HG03280 (cell line): ENCODE measurements around the gene HDGFL2.

Experiments
- ATAC-seq: cut with Tn5 transposase; IDR thresholded peaks from one replicate; pipeline ENCODE4 v1.9.1; 2021; ENCODE audit warnings: mild to moderate bottlenecking, moderate library complexity; ENCODE audit not compliant: unreplicated experiment

Gene HDGFL2

DNA sequence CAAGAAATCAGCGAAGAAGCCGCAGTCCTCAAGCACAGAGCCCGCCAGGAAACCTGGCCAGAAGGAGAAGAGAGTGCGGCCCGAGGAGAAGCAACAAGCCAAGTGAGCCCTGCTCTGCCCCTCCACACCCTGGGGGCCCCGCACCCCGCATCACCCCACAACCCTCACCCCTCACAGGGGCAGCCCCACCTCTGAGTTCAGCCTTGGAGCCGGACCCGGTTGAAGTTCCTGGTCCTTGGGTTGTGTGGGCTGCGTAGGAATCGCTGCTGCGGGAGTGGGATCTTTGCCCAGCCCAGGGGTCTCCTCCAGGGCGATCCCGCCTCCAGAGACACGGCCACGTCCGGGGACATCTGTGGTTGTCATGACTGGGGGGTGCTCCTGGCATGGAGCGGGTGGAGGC, 24.2 kb downstream of the HDGFL2 start:
- ATAC-seq, result no peak

DNA sequence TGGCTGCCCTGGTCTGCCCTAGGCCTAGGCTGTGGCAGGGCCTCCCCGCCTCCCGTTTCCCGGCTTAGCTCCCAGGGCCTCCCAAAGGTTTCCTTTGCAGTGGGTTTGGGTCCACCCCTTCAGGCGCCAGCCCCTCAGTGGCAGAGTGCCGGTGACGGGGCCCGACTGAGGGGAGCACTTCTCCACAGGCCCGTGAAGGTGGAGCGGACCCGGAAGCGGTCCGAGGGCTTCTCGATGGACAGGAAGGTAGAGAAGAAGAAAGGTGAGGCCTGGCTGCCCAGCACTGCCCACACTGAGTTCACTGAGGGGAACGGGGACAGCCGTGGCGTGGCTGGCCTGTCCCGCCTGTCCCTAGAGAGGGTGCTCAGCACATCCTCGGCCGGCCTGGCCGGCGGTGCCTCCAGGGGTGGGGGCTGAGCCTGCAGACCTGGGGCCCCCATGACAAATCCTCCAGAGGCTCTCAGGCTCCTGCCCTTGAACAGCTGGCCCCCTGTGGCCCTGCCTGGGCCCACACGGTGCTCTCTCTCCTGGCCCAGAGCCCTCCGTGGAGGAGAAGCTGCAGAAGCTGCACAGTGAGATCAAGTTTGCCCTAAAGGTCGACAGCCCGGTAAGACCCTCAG, 25.8 kb downstream of the HDGFL2 start:
- no peak for ATAC-seq

DNA sequence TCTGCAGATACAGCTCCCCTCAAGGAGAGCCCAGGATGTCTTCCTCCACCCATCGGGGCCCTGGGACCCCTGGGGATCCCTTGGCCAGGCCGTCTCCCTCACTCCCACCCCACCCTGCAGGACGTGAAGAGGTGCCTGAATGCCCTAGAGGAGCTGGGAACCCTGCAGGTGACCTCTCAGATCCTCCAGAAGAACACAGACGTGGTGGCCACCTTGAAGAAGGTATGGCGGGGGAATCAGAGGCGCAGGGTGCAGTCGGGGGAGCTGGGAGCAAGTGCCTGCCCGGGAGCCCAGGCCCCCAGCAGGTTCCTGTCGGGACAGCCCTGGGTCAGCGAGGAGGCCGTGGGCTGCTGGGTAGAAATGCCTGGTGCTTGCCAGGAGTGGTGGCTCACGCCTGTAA, 26.6 kb downstream of the HDGFL2 start:
- ATAC-seq, result no peak

DNA sequence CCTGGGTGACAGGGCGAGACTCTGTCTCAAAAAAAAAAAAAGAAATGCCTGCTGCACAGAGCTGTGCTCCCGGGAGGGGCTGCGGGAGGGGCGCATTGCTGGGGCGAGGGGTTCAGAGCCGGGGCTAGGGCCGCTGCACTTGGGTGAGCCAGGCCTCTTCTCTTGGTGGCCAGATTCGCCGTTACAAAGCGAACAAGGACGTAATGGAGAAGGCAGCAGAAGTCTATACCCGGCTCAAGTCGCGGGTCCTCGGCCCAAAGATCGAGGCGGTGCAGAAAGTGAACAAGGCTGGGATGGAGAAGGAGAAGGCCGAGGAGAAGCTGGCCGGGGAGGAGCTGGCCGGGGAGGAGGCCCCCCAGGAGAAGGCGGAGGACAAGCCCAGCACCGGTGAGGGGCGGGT, 27.2 kb downstream of the HDGFL2 start:
- ATAC-seq, result no peak

DNA sequence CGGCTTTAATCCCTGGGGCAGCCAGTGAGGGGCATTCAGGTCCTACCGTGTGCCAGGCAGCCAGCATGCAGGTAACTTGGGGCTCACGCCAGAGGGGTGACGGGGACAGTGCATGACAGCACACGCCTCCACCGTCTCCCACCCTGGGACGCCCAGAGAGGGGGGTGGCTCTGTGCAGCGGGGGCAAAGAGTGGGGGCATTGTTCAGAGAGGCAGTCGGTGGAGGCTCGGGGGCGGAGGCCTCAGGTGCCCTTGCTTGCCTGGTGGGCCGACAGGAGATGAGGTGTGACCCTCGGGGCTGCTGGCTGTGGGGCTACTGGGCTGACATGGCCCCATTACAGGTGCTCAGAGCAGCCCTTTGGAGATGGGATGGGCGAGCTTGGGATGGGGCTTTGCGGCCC, 27.8 kb downstream of the HDGFL2 start:
- ATAC-seq, result no peak

DNA sequence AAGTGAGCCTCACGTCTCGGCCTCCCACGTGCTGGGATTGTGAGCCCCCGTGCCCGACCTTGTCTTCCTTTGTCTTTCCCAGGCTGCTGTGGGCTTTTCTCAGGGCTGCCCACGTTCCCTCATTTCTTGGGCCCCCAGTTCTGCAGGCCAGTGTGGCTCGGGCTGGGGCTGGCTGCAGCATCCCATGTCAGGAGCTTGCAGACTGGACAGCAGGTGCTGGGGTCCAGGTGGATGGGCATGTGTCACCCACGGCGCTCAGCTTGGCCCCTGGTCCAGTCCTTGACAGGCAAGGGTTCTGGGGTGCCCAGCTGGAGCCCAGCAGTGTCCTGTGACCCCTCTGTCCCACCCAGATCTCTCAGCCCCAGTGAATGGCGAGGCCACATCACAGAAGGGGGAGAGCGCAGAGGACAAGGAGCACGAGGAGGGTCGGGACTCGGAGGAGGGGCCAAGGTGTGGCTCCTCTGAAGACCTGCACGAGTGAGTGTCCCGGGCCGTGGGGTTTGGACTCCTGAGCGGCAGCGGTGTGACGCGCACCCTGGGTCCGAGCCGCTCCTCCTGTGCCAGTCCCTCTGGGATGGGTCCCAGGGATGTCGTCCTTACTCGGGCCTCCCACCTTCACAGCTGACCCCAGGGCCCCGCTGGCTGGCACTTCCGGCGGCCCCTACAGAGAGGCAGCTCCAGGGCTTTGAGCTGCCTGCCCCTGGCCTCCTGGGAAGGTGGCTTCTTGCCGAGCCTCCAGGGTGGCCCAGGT, 28.9 kb downstream of the HDGFL2 start:
- ATAC-seq, result no peak

DNA sequence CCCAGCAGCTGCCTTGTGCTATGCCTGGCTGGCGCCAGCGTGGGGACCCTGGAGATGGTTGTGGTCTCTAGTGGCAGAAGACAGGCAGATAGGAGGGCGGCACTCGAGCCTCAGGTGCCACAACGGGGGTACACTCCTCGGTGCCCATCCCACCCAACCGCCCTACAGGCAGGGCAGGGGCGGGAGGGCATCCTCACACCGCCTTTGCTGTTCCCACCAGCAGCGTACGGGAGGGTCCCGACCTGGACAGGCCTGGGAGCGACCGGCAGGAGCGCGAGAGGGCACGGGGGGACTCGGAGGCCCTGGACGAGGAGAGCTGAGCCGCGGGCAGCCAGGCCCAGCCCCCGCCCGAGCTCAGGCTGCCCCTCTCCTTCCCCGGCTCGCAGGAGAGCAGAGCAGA, 29.6 kb downstream of the HDGFL2 start:
- ATAC-seq, result no peak

DNA sequence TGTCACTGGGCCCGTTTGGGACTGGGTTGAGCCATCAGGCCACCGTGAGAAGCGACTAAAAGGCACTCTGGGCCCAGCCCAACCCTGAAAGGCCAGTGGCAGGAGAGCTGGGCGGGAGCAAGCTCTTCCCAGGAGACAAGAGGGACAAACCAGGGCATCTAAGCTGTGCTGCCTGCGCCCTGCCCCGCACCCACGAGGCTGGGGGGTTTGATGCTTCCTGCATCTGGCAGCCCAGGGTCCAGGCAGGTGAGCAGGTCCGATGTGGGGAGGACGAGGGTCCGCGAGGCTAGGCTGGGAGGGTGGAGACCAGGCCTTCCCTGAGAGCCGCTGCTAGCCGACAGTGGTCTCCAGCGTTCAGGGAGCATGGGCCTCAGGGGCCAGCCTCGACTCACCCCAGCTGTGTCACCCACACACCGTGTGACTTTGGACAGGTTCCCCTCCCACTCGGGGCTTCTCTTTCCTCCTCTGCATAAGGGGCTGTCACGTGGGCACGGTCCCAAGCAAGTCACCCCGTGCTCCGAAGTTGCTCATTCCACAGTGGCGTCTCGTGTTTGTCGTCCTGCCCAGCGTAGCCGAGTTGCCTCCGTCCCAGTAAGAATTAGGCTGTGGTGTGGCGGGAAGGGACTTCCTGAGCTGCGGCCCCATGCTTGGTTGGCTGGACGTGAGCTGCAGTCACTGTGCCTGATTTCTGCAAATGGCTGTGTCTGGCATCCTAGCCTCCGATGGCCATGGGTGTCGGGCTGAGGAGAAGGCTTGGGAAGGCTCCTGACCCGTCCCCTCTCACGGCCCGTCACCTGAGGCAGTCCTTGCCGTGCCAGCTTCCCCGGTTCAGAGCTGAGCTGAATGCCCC, 30.4 kb downstream of the HDGFL2 start:
- ATAC-seq, result no peak

DNA sequence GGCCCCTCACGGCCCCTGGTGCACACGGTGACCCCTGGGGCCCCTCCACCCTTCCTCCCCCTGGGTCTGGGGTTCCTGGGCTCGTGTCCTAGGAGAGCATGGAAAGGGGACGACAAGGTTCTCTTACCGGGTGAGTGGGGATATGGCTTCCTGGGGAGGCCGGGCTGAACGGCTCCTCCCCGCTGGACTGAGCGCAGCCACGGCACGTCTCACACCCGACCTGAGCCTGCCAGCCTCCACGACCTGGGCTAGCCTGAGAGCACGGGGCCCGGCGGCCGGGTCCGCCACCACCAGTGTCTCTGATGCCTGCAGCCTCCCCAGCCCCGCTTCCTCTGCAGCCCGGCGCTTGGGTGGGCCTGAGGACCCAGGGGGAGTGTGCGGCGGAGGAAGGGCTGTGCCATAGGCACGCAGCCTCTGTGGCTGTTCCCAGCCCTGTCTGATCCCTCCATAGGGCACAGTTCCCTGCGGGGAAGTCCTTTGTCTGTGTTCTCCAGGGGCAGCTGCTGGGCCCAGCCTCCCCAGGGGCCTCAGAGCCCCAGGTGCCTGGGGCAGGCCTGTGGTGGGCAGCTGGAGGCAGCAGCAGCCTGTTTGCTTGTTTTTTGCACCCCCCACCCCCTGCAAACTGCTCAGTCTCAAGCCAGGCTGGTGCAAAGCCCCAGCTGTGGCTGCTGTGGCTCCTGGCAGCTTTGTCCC, 31.2 kb downstream of the HDGFL2 start:
- ATAC-seq, result no peak

DNA sequence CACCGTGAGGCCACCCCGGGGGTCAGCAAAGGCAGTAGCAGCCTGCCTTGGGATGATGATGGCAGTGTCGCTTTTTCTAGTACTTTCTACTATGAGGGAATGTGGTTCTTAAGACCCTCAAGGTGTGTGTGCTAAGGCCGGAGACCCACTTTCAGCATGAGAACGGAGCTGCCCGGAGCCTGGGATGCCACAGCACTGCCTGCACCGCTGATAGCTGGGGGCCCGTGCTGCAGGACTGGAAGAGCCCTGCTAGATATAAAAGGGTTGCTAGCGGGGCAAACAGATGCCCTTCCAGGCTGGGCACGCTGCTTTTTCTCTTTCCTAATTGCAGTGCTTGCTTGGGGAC, 31.7 kb downstream of the HDGFL2 start:
- ATAC-seq, result no peak

DNA sequence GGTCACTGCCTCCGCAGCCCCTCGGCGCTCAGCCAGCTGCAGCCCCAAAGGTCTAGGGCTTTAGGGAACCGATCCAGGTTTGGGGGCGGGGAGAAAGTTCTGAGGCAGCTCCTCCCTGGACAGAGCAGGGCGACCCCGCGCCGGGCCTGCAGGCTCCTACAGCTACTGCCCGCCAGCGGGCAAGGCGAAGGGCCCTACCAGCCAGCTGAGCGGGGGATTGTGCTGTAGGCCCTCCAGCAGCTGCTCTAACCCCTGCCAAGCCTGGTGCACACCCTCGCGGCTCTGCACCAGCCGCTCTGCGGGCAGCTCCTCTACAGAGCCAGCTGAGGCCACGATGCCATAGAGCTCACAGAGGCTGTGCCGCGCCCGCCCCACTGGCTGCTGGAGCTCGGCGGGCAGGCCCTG, 32.2 kb downstream of the HDGFL2 start:
- ATAC-seq, result no peak

DNA sequence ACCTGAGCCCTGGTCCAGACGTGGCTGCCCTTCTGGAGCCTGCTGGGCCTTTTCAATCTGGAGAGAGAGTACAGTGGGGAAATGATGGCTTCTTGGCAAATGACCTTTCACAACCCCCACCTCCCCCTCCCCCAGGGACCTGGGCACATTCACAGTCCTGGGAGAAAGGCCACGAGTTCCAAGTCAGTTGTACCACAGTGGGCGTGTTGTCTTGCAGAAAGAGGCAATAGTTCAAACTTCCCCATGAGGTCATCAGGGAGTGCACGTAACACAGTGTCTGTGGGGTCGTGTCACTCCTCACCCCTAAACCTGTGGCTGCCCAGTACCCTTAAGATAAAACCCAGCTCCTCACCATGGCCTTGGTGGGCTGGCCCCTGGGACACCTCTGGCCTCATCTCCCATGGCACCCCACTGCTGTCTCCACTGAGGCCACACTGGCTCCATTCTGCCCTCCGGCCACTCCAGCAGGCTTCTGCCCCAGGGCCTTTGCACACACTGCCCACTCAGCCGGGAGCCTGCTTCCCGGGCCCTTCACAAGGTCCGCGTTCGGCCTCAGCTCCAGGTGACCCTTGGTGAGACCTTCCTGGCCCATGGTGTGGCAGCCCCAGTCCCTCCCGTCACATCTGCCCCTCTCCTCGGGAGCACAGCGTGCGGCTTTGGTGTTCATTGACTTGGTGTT, 32.9 kb downstream of the HDGFL2 start:
- ATAC-seq, result no peak

DNA sequence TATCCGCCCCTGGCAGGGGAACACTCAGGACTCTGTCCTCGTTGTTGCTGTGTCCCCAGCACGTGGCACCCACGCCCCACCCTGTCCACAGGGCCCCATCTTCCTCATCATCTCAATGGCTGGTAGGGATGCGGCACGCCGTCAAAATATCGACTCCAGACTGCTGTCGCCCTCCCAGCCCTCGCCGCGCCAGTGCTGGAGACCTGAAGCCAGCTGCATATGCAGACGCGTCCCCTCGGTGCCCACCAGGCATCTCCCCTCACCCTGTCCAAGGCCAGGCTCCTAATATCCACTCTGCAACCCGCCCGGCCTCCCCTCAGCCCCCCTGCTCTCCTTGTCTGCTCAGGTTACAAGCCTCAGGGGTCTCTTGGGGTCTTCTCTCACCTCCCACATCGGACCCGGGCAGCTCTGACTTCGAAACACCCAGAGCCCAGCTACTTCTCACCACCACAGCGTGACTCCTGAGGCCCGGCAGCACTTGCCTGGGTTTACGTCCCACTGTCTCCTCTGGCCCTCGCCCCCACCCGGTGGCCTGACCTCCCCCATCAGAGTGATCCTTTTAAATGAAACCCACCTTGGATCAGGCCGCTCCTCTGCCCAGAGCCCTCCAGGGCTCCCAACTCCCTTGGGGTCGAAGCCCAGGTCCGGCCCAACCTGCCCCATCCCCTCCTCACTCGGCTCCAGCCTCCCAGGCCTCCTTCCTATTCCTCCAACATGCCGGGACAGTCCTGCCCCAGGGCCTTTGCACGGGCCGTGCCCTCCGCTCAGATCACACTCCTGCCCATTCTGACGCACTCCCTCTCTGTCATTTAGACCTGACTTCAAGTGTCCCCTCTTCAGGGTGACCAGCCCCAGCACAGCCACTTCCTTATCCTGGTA, 33.7 kb downstream of the HDGFL2 start:
- no peak for ATAC-seq

DNA sequence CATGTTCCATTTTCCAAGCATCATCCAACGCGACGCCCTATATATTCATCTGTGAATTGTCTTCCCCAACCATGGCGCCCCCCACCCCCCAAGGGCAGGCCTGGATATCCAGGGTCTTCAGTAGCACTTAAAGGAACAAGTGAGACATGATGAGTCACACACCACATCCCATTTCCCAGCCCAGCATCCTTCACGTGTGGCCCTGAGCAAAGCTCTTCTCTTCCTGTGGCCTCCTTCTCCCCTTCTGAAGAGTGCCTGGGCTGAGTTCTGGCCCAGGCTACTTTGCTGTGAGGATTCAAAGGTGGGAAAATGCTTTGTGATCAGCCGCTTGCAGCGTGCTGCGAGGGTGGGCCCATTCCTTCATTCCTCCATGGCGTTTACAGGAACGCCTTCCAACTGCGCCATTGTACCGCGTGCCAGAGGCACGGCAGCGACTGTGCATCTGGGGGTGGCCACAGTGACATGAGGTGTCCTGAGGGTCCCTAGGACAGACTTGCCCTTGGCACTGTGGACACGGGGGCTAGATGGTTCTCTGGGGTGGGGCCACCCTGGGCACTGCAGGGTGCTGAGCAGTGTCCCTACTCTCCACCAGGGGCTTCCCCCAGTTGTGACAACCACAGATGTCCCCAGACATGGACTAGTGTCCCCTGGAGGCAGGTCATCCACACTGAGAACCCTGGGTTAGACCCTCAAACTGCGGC, 34.5 kb downstream of the HDGFL2 start:
- ATAC-seq, result no peak

DNA sequence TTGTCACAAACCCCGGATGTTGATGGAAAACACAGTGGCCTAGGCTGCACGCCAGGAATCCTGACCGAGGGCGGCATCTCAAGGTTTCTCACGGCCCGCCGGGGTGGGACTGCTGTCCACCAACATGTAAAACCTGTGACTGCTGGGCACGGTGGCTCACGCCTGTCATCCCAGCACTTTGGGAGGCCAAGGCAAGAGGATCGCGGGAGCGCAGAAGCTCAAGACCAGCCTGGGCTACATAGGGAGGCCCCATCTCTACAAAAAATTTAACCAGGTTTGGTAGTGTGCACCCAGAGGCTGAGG, 35.0 kb downstream of the HDGFL2 start:
- ATAC-seq, result no peak

DNA sequence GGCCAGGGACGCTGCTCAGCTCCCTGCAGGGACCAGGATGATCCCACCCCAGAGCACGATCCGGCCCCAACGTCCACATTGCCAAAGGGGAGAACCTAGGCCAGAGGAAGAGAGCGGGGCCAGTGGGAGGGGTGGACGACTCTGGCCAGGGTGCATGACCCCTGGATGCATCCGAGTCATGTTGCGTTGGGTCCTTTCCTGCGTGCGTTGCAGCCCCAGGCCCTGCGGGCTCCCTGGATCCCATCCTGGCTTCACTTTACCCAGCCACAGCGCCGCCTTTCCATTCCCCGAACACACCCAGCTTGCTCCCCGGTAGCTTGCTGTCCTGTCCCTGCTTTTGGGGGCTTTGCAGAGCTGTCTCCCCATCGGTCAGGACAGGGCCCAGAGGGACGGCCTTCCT, 35.7 kb downstream of the HDGFL2 start:
- no peak for ATAC-seq

DNA sequence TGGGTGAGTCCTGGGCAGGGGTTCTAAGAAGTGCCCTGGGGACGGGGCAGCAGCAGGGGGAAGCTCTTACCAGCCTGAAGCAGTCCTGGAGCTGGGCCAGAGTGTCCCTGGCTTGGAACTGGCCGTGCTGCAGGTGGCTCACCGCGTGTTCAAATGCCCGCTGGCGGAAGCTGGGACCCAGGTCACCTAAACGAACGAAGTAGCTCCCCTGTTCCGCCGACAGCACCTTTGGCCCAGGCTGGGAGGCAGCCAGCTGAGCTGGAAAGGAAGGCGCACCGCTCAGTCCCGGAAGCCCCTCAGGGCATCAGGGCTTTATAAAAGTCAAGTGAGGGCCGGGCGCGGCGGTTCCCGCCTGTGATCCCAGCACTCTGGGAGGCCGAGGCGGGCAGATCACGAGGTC, 36.6 kb downstream of the HDGFL2 start:
- ATAC-seq, result no peak

DNA sequence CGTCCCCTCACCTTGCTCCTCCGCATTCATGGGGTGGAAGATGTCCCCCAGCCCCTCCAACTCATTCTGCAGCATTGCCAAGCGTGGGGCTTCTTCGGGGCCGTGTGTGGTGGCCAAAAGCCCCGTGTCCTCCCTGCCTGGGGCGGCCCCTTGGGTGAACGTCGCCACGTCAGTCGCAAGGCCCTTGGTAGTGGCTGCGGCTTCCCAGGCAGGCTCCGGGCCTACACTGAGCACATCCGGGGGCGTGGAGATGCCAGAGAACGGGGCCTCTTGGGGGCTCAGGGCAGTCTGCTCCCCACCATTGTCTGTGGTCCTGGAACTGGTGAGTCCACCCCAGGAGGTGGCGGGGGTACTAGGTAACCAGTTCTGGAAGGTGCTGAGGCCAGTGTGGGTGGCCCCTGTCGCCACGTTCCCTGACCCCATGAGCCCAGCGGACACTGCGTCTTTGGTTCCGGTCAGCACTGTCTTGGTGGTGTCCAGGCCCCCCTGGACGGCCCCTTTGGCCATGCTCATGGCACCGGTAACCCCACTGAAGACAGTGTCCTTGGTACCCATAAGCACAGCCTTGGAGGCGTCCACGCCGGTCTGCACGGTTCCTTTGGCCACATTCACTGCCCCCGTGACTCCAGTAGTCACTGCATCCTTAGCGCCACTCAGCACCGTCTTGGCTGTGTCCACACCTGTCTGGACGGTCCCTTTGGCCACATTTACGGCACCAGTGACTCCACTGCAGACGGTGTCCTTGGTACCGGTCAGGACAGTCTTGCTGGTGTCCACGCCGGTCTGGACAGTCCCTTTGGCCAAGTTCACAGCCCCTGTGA, 38.5 kb downstream of the HDGFL2 start:
- ATAC-seq, result no peak
